ENCODE measurements around the gene PPP1R14C. TPM values are rescaled to one million over a fixed set of nuclear protein-coding genes. Genes with fewer than 3 reads are reported as not detected.

PPP1R14C gene
- total RNA-seq, 2 experiments from 2014 or later, result not detected

GRCh38 chr6:150142097-150142669, 661 bp upstream of the PPP1R14C start:
- no peak for DNase-seq
- CTCF ChIA-PET, result interaction anchor here (1.2 kb wide), 1 partner anchor 55 kb away, joined by 3 read pairs; no protein-coding TSS in a partner anchor
- Mint-ChIP-seq H3K36me3 (ENCODE audit: low read depth) (no peaks in the 10 kb centered on the region), H3K4me1 (ENCODE audit: low read depth) (peaks cover 17% of the 10 kb centered on the region), H3K9me3 (peaks cover 4% of the 10 kb centered on the region), H3K4me3 (peak overlapping the region; percentile 19), H3K27ac (no peak overlapping the region), H3K27me3 (ENCODE audit: low read depth) (peaks cover 73% of the 10 kb centered on the region)
- intact Hi-C loops (cut with micrococcal nuclease), result no loop called here

- CTCF ChIA-PET, result interaction anchor here (0.6 to 1.6 kb wide), 3 partner anchors 63 to 72 kb away, joined by 3 to 10 read pairs (median 6); no protein-coding TSS in a partner anchor
- DNase-seq, result no peak
- peaks cover 73% of the 10 kb centered on the region for H3K27me3 Mint-ChIP-seq (ENCODE audit: low read depth)
- no peak overlapping the region for H3K27ac Mint-ChIP-seq
- H3K4me1 Mint-ChIP-seq (ENCODE audit: low read depth), result peaks cover 17% of the 10 kb centered on the region
- H3K9me3 Mint-ChIP-seq, result no peaks in the 10 kb centered on the region
- no peaks in the 10 kb centered on the region for H3K36me3 Mint-ChIP-seq (ENCODE audit: low read depth)
- intact Hi-C loops (cut with micrococcal nuclease), result no loop called here
- H3K4me3 Mint-ChIP-seq, result peak overlapping the region; percentile 32
These were observed 861 bp downstream of the PPP1R14C start for GRCh38 chr6:150143516-150144293.

- H3K27me3 Mint-ChIP-seq (ENCODE audit: low read depth), result peaks cover 70% of the 10 kb centered on the region
- intact Hi-C loops (cut with micrococcal nuclease), result no loop called here
- H3K27ac Mint-ChIP-seq, result no peak overlapping the region
- H3K4me1 Mint-ChIP-seq (ENCODE audit: low read depth), result peaks cover 17% of the 10 kb centered on the region
- no peak for DNase-seq
- no peaks in the 10 kb centered on the region for H3K36me3 Mint-ChIP-seq (ENCODE audit: low read depth)
- peak overlapping the region; percentile 32 for H3K4me3 Mint-ChIP-seq
- CTCF ChIA-PET, result interaction anchor here (1.2 to 1.6 kb wide), 3 partner anchors 63 to 274 kb away, joined by 3 to 10 read pairs (median 6); no protein-coding TSS in a partner anchor
- no peaks in the 10 kb centered on the region for H3K9me3 Mint-ChIP-seq
These were observed 1.5 kb downstream of the PPP1R14C start for GRCh38 chr6:150144294-150144868.

- H3K27ac Mint-ChIP-seq, result no peak overlapping the region
- intact Hi-C loops (cut with micrococcal nuclease), result no loop called here
- CTCF ChIA-PET, result interaction anchor here (1.2 kb wide), 1 partner anchor 273 kb away, joined by 3 read pairs; no protein-coding TSS in a partner anchor
- H3K4me1 Mint-ChIP-seq (ENCODE audit: low read depth), result peaks cover 17% of the 10 kb centered on the region
- peaks cover 67% of the 10 kb centered on the region for H3K27me3 Mint-ChIP-seq (ENCODE audit: low read depth)
- H3K9me3 Mint-ChIP-seq, result no peaks in the 10 kb centered on the region
- no peak overlapping the region for H3K4me3 Mint-ChIP-seq
- DNase-seq, result no peak
- H3K36me3 Mint-ChIP-seq (ENCODE audit: low read depth), result no peaks in the 10 kb centered on the region
These were observed 2.6 kb downstream of the PPP1R14C start for GRCh38 chr6:150145427-150145826.

- Mint-ChIP-seq H3K27ac (no peak overlapping the region), H3K36me3 (ENCODE audit: low read depth) (no peaks in the 10 kb centered on the region), H3K9me3 (no peaks in the 10 kb centered on the region), H3K27me3 (ENCODE audit: low read depth) (peaks cover 69% of the 10 kb centered on the region), H3K4me3 (no peak overlapping the region), H3K4me1 (ENCODE audit: low read depth) (peaks cover 17% of the 10 kb centered on the region)
- CTCF ChIA-PET, result no interaction called here
- no peak for DNase-seq
- intact Hi-C loops (cut with micrococcal nuclease), result no loop called here
These were observed 3.0 kb downstream of the PPP1R14C start for GRCh38 chr6:150145830-150146229.

- Mint-ChIP-seq H3K36me3 (ENCODE audit: low read depth) (no peaks in the 10 kb centered on the region), H3K4me1 (ENCODE audit: low read depth) (peaks cover 17% of the 10 kb centered on the region), H3K27me3 (ENCODE audit: low read depth) (peaks cover 69% of the 10 kb centered on the region), H3K4me3 (no peak overlapping the region), H3K9me3 (no peaks in the 10 kb centered on the region), H3K27ac (no peak overlapping the region)
- CTCF ChIA-PET, result no interaction called here
- DNase-seq, result no peak
- intact Hi-C loops (cut with micrococcal nuclease), result no loop called here
These were observed 3.6 kb downstream of the PPP1R14C start for GRCh38 chr6:150146436-150146835.

DNA sequence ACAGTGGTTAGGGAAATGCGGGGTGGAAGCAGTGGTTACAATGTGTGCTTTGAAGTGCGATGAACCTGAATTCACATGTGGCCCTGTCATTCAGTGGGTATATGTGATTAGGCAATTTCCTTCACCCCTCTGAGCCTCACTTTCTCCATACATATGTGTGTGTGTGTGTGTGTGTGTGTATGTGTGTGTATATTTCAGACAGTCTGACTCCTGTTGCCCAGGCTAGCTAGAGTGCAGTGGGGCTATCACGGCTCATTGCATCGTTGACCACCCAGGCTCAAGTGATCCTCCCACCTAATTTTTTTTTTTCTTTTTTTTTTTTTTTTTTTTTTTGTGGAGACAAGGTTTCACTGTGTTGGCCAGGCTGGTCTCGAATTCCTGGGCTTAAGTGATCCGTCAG, 6.3 kb downstream of the PPP1R14C start:
- Mint-ChIP-seq H3K9me3 (no peaks in the 10 kb centered on the region), H3K27me3 (ENCODE audit: low read depth) (peaks cover 61% of the 10 kb centered on the region), H3K27ac (no peak overlapping the region), H3K36me3 (ENCODE audit: low read depth) (no peaks in the 10 kb centered on the region), H3K4me3 (no peak overlapping the region), H3K4me1 (ENCODE audit: low read depth) (peaks cover 20% of the 10 kb centered on the region)
- intact Hi-C loops (cut with micrococcal nuclease), result no loop called here
- CTCF ChIA-PET, result no interaction called here
- DNase-seq, result no peak

- Mint-ChIP-seq H3K4me1 (ENCODE audit: low read depth) (peaks cover 18% of the 10 kb centered on the region), H3K27me3 (ENCODE audit: low read depth) (peaks cover 56% of the 10 kb centered on the region), H3K36me3 (ENCODE audit: low read depth) (no peaks in the 10 kb centered on the region), H3K27ac (no peak overlapping the region), H3K4me3 (no peak overlapping the region), H3K9me3 (no peaks in the 10 kb centered on the region)
- no peak for DNase-seq
- CTCF ChIA-PET, result no interaction called here
- intact Hi-C loops (cut with micrococcal nuclease), result no loop called here
These were observed 7.6 kb downstream of the PPP1R14C start for GRCh38 chr6:150150458-150150820.

- Mint-ChIP-seq H3K9me3 (no peaks in the 10 kb centered on the region), H3K4me1 (ENCODE audit: low read depth) (peaks cover 13% of the 10 kb centered on the region), H3K36me3 (ENCODE audit: low read depth) (no peaks in the 10 kb centered on the region), H3K4me3 (no peak overlapping the region), H3K27me3 (ENCODE audit: low read depth) (peaks cover 52% of the 10 kb centered on the region), H3K27ac (no peak overlapping the region)
- intact Hi-C loops (cut with micrococcal nuclease), result no loop called here
- no peak for DNase-seq
- CTCF ChIA-PET, result interaction anchor here (0.5 to 0.6 kb wide), 2 partner anchors 80 to 260 kb away, joined by 3 to 4 read pairs; no protein-coding TSS in a partner anchor
These were observed 8.2 kb downstream of the PPP1R14C start for GRCh38 chr6:150150821-150151646.

GRCh38 chr6:150152891-150153876, 10.3 kb downstream of the PPP1R14C start:
- Mint-ChIP-seq H3K27ac (no peak overlapping the region), H3K9me3 (no peaks in the 10 kb centered on the region), H3K4me3 (no peak overlapping the region), H3K36me3 (ENCODE audit: low read depth) (no peaks in the 10 kb centered on the region), H3K27me3 (ENCODE audit: low read depth) (peaks cover 41% of the 10 kb centered on the region), H3K4me1 (ENCODE audit: low read depth) (peaks cover 12% of the 10 kb centered on the region)
- intact Hi-C loops (cut with micrococcal nuclease), result no loop called here
- CTCF ChIA-PET, result interaction anchor here (1.4 kb wide), 1 partner anchor 72 kb away, joined by 4 read pairs; no protein-coding TSS in a partner anchor
- DNase-seq, result no peak

DNA sequence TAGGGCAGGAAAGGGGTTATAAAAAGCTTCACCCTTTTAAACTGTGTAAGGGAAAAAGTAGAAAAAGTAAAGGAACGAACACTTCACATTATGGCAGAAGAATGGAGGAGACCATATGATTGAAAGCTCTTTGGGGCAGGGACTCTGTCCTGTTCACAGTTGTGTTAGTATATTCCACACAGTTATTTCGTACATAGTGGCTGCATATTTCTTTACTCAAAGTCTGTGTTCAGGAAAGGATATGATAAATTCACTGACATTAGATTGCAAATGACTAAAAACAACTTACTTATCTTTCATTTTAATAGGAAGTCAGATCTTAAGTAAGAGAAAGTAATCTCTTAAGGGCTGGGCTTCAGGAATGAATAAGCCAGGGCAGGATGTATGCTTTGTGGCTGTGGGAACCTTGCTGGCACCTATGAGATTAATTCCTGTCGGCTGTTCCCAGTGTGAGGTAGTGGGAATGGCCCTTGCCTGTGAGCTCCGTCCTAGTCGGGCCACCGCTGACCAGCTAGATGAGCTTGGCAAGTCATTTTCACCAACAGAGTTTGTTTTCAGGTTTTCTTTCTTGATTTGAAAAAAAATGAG, 11.2 kb downstream of the PPP1R14C start:
- DNase-seq, result peak; percentile 15
- no peaks in the 10 kb centered on the region for H3K9me3 Mint-ChIP-seq
- intact Hi-C loops (cut with micrococcal nuclease), result no loop called here
- H3K4me1 Mint-ChIP-seq (ENCODE audit: low read depth), result peaks cover 12% of the 10 kb centered on the region
- H3K4me3 Mint-ChIP-seq, result no peak overlapping the region
- CTCF ChIA-PET, result interaction anchor here (1.4 kb wide), 2 partner anchors 73 to 240 kb away, joined by 4 read pairs; no protein-coding TSS in a partner anchor
- no peaks in the 10 kb centered on the region for H3K36me3 Mint-ChIP-seq (ENCODE audit: low read depth)
- no peak overlapping the region for H3K27ac Mint-ChIP-seq
- H3K27me3 Mint-ChIP-seq (ENCODE audit: low read depth), result peaks cover 41% of the 10 kb centered on the region
